T-cell (primary cell): ENCODE data around the gene RASGEF1B. TPM values are rescaled to one million over a fixed set of nuclear protein-coding genes. Genes with fewer than 3 reads are reported as not detected.
"Not testable (repeated sequence)": the region's sequence is repeated elsewhere in the genome, so short reads cannot be mapped to it uniquely, and the experiment has no call there.

ENCODE experiments used
- ATAC-seq, 4 experiments: fragments of 200-7000 bp in 3 of 4; fragments of 150-1000 bp in 1 of 4; cut with Tn5 transposase; replicated peaks in 1 of 4; 1 replicate in 3 of 4; 2 replicates in 1 of 4; pipeline ENCODE4 v1.10.0; 2021; ENCODE audit warnings: moderate library complexity in 3 of 4, mild to moderate bottlenecking in 2 of 4, moderate number of reproducible peaks in 1 of 4
- CTCF ChIA-PET, 2 donors: fragments of 300-600 bp; sonication (Branson Sonifier 250); formaldehyde crosslinking; loops; one replicate each; lab custom pipeline; 2022; ENCODE audit warnings: antibody characterized with exemption in 2 of 2; lab: Charles Lee
- POLR2A ChIA-PET, 2 donors: fragments of 300-600 bp; sonication (Branson Sonifier 250); formaldehyde crosslinking; loops; one replicate each; lab custom pipeline; 2022; ENCODE audit warnings: antibody characterized with exemption in 2 of 2; lab: Charles Lee
- DNase-seq, 35 experiments: peaks; one replicate each; pipeline versions ENCODE4 v3.0.0 to v3.0.0-alpha.2; 2013 to 2023
- H3K27ac ChIP-seq: one replicate; pipeline ENCODE4 v1.5.1; 2013; ENCODE audit warnings: low read length
- H3K27me3 ChIP-seq, 2 experiments: replicated peaks in 1 of 2; 1 replicate in 1 of 2; 2 replicates in 1 of 2; pipeline versions ENCODE4 v1.6.1 to v1.7.0; 2013; ENCODE audit warnings: low read length in 1 of 2, mixed read lengths in 1 of 2; ENCODE audit not compliant: control insufficient read depth in 2 of 2, insufficient read depth in 2 of 2; ENCODE audit errors: extremely low read depth in 1 of 2
- H3K36me3 ChIP-seq, 2 donors: 1 replicate in 1 of 2; 2 replicates in 1 of 2; pipeline versions ENCODE4 v1.6.1 to v1.7.0; 2013; ENCODE audit warnings: low read length in 1 of 2; ENCODE audit not compliant: control insufficient read depth in 2 of 2, insufficient read depth in 1 of 2; ENCODE audit errors: extremely low read depth in 1 of 2
- H3K4me1 ChIP-seq, 2 experiments: 1 replicate in 1 of 2; 2 replicates in 1 of 2; pipeline versions ENCODE4 v1.6.1 to v1.7.0; 2013; ENCODE audit warnings: low read length in 2 of 2, mixed read lengths in 1 of 2; ENCODE audit not compliant: insufficient read depth in 2 of 2, control insufficient read depth in 1 of 2; ENCODE audit errors: extremely low read depth in 1 of 2
- H3K4me3 ChIP-seq, 2 donors: 1 replicate in 1 of 2; 2 replicates in 1 of 2; pipeline versions ENCODE4 v1.5.1 to v1.7.0; 2013; ENCODE audit warnings: mild to moderate bottlenecking in 2 of 2, low read length in 1 of 2, moderate library complexity in 1 of 2; ENCODE audit not compliant: control insufficient read depth in 1 of 2; ENCODE audit errors: extremely low read depth in 1 of 2
- H3K9me3 ChIP-seq: 2 replicates; pipeline ENCODE4 v1.7.0; 2013
- H3K27ac Mint-ChIP-seq, 2 donors: one replicate each; pipeline ENCODE4 v1.8.0; 2020 to 2021; ENCODE audit warnings: mild to moderate bottlenecking in 2 of 2, mixed read lengths in 2 of 2
- H3K27me3 Mint-ChIP-seq, 2 donors: one replicate each; pipeline ENCODE4 v1.8.0; 2021 to 2022; ENCODE audit warnings: mixed read lengths in 2 of 2
- H3K36me3 Mint-ChIP-seq: one replicate; pipeline ENCODE4 v1.8.0; 2021; ENCODE audit warnings: mixed read lengths
- H3K4me1 Mint-ChIP-seq, 3 donors: one replicate each; pipeline ENCODE4 v1.8.0; 2020 to 2022; ENCODE audit warnings: mixed read lengths in 3 of 3, mild to moderate bottlenecking in 1 of 3
- H3K4me3 Mint-ChIP-seq, 3 donors: one replicate each; pipeline ENCODE4 v1.8.0; 2020 to 2022; ENCODE audit warnings: mild to moderate bottlenecking in 3 of 3, mixed read lengths in 3 of 3, moderate library complexity in 3 of 3
- H3K9me3 Mint-ChIP-seq, 3 donors: one replicate each; pipeline ENCODE4 v1.8.0; 2020 to 2022; ENCODE audit warnings: mixed read lengths in 3 of 3
- WGBS: methylation state at CpG from one replicate; pipeline ENCODE4 v1.1.5; 2013; ENCODE audit warnings: missing lambda C conversion rate; ENCODE audit not compliant: insufficient coverage; 5-methylcytosine and 5-hydroxymethylcytosine counted together
- total RNA-seq, 35 experiments: library from RNA in 6 of 35; stranded (reverse) in 6 of 35; fragments of 120-200 nt in 1 of 35; gene quantifications; one replicate each; pipeline versions ENCODE4 v1.2.1 to v1.2.4 and lab custom pipeline; 2013 to 2026

Gene RASGEF1B
- total RNA-seq, 5 donors from 2014 or later (not counting 1 experiment from before 2014, with no cell fraction given), result 7.3 to 54.0 (median 8.1) TPM

DNA sequence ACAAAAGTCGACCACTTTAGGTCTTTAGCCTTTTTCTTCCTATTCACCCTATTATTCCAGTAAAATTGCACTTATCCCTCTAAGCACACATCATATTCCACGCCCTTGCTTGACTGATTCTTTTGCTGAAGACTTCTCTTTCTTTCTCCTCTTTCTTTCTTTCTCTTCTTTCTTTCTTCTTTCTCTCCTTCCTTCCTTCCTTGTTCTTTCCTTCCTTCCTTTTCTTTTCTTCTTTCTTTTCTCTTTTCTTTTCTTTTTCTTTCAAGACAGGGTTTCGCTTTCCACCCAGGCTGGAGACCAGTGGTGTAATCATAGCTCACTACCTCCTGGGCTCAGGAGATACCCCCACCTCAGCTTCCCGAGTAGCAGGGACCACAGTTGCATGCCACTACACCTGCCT lies 61.9 kb downstream of the RASGEF1B start:
- WGBS, result 64% methylated on average over 3 of the region's 4 CpGs
- Histone ChIP-seq H3K4me3 (no peak overlapping the region), H3K27ac (no peak overlapping the region), H3K9me3 (no peaks in the 10 kb centered on the region), H3K27me3 (no peaks in the 10 kb centered on the region), H3K4me1 (no peaks in the 10 kb centered on the region), H3K36me3 (no peaks in the 10 kb centered on the region)
- no peaks in the 10 kb centered on the region for H3K9me3 Mint-ChIP-seq
- H3K4me1 Mint-ChIP-seq, result peaks cover 0 to 3% (median 3%) of the 10 kb centered on the region in 3 donors
- ChIA-PET POLR2A (interaction anchor here in 1 of 2 donors (0.6 kb wide), 1 partner anchor 691 kb away, joined by 5 read pairs; no protein-coding TSS in a partner anchor), CTCF (interaction anchor here in 1 of 2 donors (0.6 to 0.9 kb wide), 2 partner anchors 865 to 921 kb away, joined by 3 to 5 read pairs; no protein-coding TSS in a partner anchor)
- no peaks in the 10 kb centered on the region for H3K27me3 Mint-ChIP-seq
- H3K4me3 Mint-ChIP-seq, result no peak overlapping the region
- H3K27ac Mint-ChIP-seq, result no peak overlapping the region
- ATAC-seq (no peak), DNase-seq (no peak)
- no peaks in the 10 kb centered on the region for H3K36me3 Mint-ChIP-seq

DNA sequence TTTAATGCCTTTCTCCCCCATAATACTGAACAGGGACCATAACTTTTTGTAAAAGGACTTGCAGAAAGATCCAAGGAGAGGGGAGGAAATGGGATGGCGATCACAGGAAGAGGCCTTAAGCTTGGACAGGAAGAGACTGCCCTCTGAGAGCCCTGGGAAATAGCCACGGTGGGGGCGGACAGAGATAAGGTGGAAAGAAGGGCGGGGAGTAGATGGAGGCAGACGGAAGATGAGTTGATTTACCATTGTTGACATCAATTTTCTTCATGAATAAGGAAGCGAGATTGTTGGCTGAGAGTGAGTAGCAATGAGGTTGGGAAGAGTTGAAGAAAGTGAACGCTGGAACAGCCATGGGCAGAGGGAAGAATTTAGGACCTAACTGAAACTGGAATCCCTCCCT lies 63.4 kb downstream of the RASGEF1B start:
- Histone ChIP-seq H3K27ac (no peak overlapping the region), H3K4me3 (no peak overlapping the region), H3K4me1 (no peaks in the 10 kb centered on the region), H3K9me3 (no peaks in the 10 kb centered on the region), H3K36me3 (no peaks in the 10 kb centered on the region), H3K27me3 (no peaks in the 10 kb centered on the region)
- ATAC-seq, result no peak
- ChIA-PET POLR2A (no interaction called here), CTCF (interaction anchor here (0.6 to 2.0 kb wide), 4 partner anchors 14 to 876 kb away, joined by 3 to 5 read pairs (median 4); no protein-coding TSS in a partner anchor)
- no peak overlapping the region for H3K4me3 Mint-ChIP-seq
- H3K4me1 Mint-ChIP-seq, result peaks cover 0 to 3% (median 3%) of the 10 kb centered on the region in 3 donors
- no peaks in the 10 kb centered on the region for H3K27me3 Mint-ChIP-seq
- no peak for DNase-seq
- H3K36me3 Mint-ChIP-seq, result no peaks in the 10 kb centered on the region
- no peaks in the 10 kb centered on the region for H3K9me3 Mint-ChIP-seq
- H3K27ac Mint-ChIP-seq, result no peak overlapping the region
- 88% methylated on average over 5 of the region's 7 CpGs for WGBS

DNA sequence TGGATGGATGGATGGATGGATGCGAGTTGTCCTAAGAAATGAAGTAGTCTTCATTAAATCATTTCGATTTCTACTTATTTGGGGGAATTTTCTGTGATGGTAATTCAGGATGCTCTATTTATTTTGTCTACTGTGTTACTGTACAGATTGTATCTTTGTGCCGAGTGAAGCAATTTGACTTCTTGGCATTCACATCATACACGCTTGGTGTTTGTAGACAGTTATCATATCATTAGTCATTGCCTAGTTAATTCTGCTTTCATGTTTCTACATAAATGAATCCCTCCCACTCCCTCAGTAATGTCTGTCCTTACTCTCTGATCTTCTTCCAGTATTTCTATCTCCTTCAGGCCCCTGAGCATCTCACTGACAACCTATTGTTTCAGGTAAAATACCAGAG lies 64.0 kb downstream of the RASGEF1B start:
- no peaks in the 10 kb centered on the region for H3K9me3 Mint-ChIP-seq
- no peak overlapping the region for H3K27ac Mint-ChIP-seq

DNA sequence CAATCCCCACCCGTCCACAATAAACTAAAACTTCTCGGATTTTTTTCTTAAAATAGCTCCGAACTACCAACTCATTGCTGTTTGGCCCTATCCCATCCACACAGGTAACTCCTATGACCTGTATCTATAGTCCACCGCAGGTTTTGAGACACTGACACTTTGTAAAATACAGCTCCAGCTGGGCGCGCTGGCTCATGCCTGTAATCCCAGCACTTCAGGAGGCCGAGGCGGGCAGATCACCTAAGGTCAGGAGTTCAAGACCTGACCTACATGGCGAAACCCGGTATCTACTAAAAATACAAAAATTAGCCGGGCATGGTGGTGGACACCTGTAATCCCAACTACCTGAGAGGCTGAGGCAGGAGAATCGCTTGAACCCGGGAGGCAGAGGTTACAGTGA lies 65.2 kb downstream of the RASGEF1B start:
- H3K27ac Mint-ChIP-seq, H3K4me1 ChIP-seq, H3K4me1 Mint-ChIP-seq, H3K36me3 ChIP-seq, H3K4me3 Mint-ChIP-seq, H3K9me3 ChIP-seq, ATAC-seq, H3K9me3 Mint-ChIP-seq, H3K4me3 ChIP-seq, H3K27ac ChIP-seq, H3K27me3 Mint-ChIP-seq, POLR2A ChIA-PET, H3K36me3 Mint-ChIP-seq, H3K27me3 ChIP-seq, DNase-seq: not testable (repeated sequence)
- WGBS, result 62% methylated on average over 8 of the region's 13 CpGs
- CTCF ChIA-PET, result interaction anchor here (0.6 to 1.2 kb wide), 7 partner anchors 13 to 879 kb away, joined by 3 to 6 read pairs (median 3); no protein-coding TSS in a partner anchor

More for the DNA sequence above, 64.0 kb downstream of the RASGEF1B start:
- ChIA-PET POLR2A (no interaction called here), CTCF (interaction anchor here (1.0 to 2.0 kb wide), 3 partner anchors 13 to 860 kb away, joined by 3 to 5 read pairs (median 3); no protein-coding TSS in a partner anchor)
- H3K27me3 ChIP-seq, result no peaks in the 10 kb centered on the region
- no peak overlapping the region for H3K4me3 ChIP-seq
- DNase-seq (no peak), ATAC-seq (no peak)
- Mint-ChIP-seq H3K4me1 (peaks cover 0 to 3% (median 3%) of the 10 kb centered on the region in 3 donors), H3K36me3 (no peaks in the 10 kb centered on the region), H3K4me3 (no peak overlapping the region), H3K27me3 (no peaks in the 10 kb centered on the region)
- H3K4me1 ChIP-seq, result no peaks in the 10 kb centered on the region
- H3K27ac ChIP-seq, result no peak overlapping the region
- no peaks in the 10 kb centered on the region for H3K9me3 ChIP-seq
- H3K36me3 ChIP-seq, result no peaks in the 10 kb centered on the region
- 83% methylated on average over 1 of the region's 4 CpGs for WGBS

DNA sequence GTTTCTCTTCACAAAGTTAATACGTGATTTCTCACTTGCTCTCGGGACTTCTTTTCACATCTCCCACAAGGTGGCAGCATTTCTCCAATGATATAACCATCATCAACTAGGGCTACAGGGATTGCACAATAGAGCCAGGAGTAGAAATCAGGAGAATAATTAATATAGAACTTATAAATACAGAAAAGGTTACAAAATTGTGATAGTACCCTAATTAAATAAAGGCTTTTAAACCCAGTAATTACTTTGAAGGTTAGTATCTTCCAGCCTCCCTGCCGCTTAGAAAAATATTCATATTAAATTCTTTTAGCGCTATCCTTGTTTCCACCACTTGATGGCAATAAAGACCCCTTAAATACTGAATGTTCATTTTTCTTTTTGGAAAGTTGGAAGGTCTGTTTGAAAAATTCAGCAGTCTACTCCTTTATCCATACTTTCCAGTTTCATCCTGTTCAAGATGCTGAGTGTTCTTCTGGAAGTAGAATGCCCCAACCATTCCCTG lies 65.8 kb downstream of the RASGEF1B start:
- peaks cover 0 to 3% (median 3%) of the 10 kb centered on the region in 3 donors for H3K4me1 Mint-ChIP-seq
- no peaks in the 10 kb centered on the region for H3K27me3 ChIP-seq
- H3K27ac Mint-ChIP-seq, result no peak overlapping the region
- no peaks in the 10 kb centered on the region for H3K36me3 ChIP-seq
- no peak overlapping the region for H3K27ac ChIP-seq
- H3K4me1 ChIP-seq, result no peaks in the 10 kb centered on the region
- peaks cover 0 to 3% of the 10 kb centered on the region in 2 donors for H3K27me3 Mint-ChIP-seq
- ChIA-PET POLR2A (no interaction called here), CTCF (interaction anchor here (0.6 to 1.1 kb wide), 8 partner anchors 13 to 879 kb away, joined by 3 to 6 read pairs (median 3); no protein-coding TSS in a partner anchor)
- no peaks in the 10 kb centered on the region for H3K36me3 Mint-ChIP-seq
- H3K4me3 Mint-ChIP-seq, result no peak overlapping the region
- no peak overlapping the region for H3K4me3 ChIP-seq
- DNase-seq (peak in 21 of 35 experiments; percentile 4 to 86 (median 28)), ATAC-seq (peak; percentile 72 to 89 (median 75))
- no peaks in the 10 kb centered on the region for H3K9me3 ChIP-seq
- no CpG with 5 or more reads among the region's 4 CpGs for WGBS
- H3K9me3 Mint-ChIP-seq, result no peaks in the 10 kb centered on the region

DNA sequence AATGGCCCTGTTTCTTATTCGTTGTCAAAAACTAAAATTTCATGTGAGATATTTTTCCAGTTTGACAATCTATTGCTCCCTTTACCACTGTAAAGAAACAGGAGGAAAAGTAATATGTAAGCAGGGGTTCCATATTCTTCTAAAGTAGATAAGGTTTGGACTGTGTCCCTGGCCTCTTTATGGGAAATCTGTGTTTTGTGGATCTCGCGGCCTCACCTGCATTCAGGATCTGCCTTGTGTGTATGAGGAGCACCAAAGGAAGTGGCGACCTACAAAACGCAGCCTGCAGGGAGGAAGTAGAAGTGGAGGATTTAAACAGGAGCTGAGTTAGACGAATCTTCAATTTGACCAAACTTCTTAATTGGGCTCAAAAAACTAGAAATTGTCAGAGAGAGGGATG lies 67.0 kb downstream of the RASGEF1B start:
- peaks cover 0 to 3% (median 3%) of the 10 kb centered on the region in 3 donors for H3K4me1 Mint-ChIP-seq
- no peak for ATAC-seq
- H3K27me3 Mint-ChIP-seq, result peaks cover 3 to 6% of the 10 kb centered on the region in 2 donors
- H3K9me3 Mint-ChIP-seq, result no peaks in the 10 kb centered on the region
- POLR2A ChIA-PET, result no interaction called here
- no peak overlapping the region for H3K4me3 Mint-ChIP-seq
- no peak overlapping the region for H3K4me3 ChIP-seq
- peak overlapping the region in 1 of 2 donors; percentile 44 for H3K27ac Mint-ChIP-seq
- CTCF ChIA-PET, result interaction anchor here (0.7 to 1.0 kb wide), 3 partner anchors 440 to 864 kb away, joined by 3 read pairs; no protein-coding TSS in a partner anchor
- no peak overlapping the region for H3K27ac ChIP-seq
- no peaks in the 10 kb centered on the region for H3K36me3 Mint-ChIP-seq
- H3K27me3 ChIP-seq, result no peaks in the 10 kb centered on the region
- DNase-seq, result no peak
- H3K36me3 ChIP-seq, result no peaks in the 10 kb centered on the region
- no peaks in the 10 kb centered on the region for H3K9me3 ChIP-seq
- WGBS, result 74% methylated on average over 3 of the region's 6 CpGs
- no peaks in the 10 kb centered on the region for H3K4me1 ChIP-seq
